Sigmoid colon (tissue), 7 donors: Measurements from ENCODE around the gene ARHGAP44. TPM values are rescaled to one million over a fixed set of nuclear protein-coding genes. Genes with fewer than 3 reads are reported as not detected.

Source experiments
- DNase-seq: peaks from one replicate; pipeline ENCODE4 v3.0.0-alpha.2; 2019
- H3K27ac ChIP-seq, 4 donors: fragments of 200-600 bp; sonication (generic); one replicate each; pipeline ENCODE4 v1.5.1; 2016 to 2019; ENCODE audit warnings: mild to moderate bottlenecking in 1 of 4
- H3K27me3 ChIP-seq, 3 donors: fragments of 200-600 bp; sonication (generic); one replicate each; pipeline ENCODE4 v1.5.1; 2019; ENCODE audit warnings: mild to moderate bottlenecking in 1 of 3
- H3K36me3 ChIP-seq, 4 donors: fragments of 200-600 bp; sonication (generic); one replicate each; pipeline ENCODE4 v1.5.1; 2016 to 2019
- H3K4me1 ChIP-seq, 4 donors: fragments of 200-600 bp; sonication (generic); one replicate each; pipeline ENCODE4 v1.5.1; 2017 to 2019
- H3K4me3 ChIP-seq, 4 donors: fragments of 200-600 bp; sonication (generic); one replicate each; pipeline ENCODE4 v1.5.1; 2017 to 2019; ENCODE audit warnings: mild to moderate bottlenecking in 2 of 4, moderate library complexity in 1 of 4
- H3K9me3 ChIP-seq, 4 donors: fragments of 200-600 bp in 3 of 4; sonication (generic) in 3 of 4; one replicate each; pipeline versions ENCODE4 v1.5.1 to v1.6.1; 2013 to 2019
- CTCF ChIP-seq, 4 experiments: fragments of 450-650 bp in 3 of 4; fragments of 200-600 bp in 1 of 4; IDR thresholded peaks; one replicate each; pipeline ENCODE4 v1.5.1; 2016 to 2019; ENCODE audit warnings: antibody characterized with exemption in 4 of 4, mild to moderate bottlenecking in 3 of 4, moderate library complexity in 2 of 4
- EP300 ChIP-seq, 4 donors: sonication (generic); formaldehyde crosslinking; IDR thresholded peaks; one replicate each; pipeline ENCODE4 v1.6.1; 2017; ENCODE audit warnings: antibody characterized with exemption in 4 of 4
- POLR2A ChIP-seq, 2 donors: fragments of 450-650 bp; IDR thresholded peaks; one replicate each; pipeline ENCODE4 v1.6.1; 2016; ENCODE audit warnings: antibody characterized with exemption in 2 of 2, mild to moderate bottlenecking in 2 of 2, moderate library complexity in 2 of 2
- POLR2AphosphoS5 ChIP-seq, 4 donors: sonication (generic); formaldehyde crosslinking; IDR thresholded peaks; one replicate each; pipeline ENCODE4 v1.6.1; 2017; ENCODE audit warnings: antibody characterized with exemption in 4 of 4
- WGBS, 2 donors: extraction: QIAGEN DNeasy Blood & Tissue Kit; methylation state at CpG; one replicate each; pipeline ENCODE4 v1.1.7; 2013; 5-methylcytosine and 5-hydroxymethylcytosine counted together
- intact Hi-C: fragments of 100-400 bp; cut with DNase I; formaldehyde crosslinking; loops from one replicate; pipeline ENCODE4 v1.15.1; 2023
- polyA plus RNA-seq, 3 donors: library from polyadenylated mRNA; stranded (reverse); fragments of 200-250 nt; gene quantifications; one replicate each; pipeline ENCODE4 v1.2.3, GENCODE V29; 2013
- total RNA-seq, 4 donors: library from RNA; depleted of rRNA; stranded (reverse); fragments of >200 nt; gene quantifications; one replicate each; pipeline ENCODE4 v1.1.0, GENCODE V29; 2016
- donor health status: healthy with polysubstance abuse.
- donor health status: Bipolar disorder and iron deficiency.
- donor health status: healthy.

ARHGAP44 gene
- total and polyA plus RNA-seq, 7 donors = 2.6 to 23.8 (median 6.4) TPM

GRCh38 chr17:12995106-12995895, 206.0 kb downstream of the ARHGAP44 start:
- Histone ChIP-seq H3K9me3 (no peaks in the 10 kb centered on the region), H3K27ac (no peak overlapping the region), H3K4me1 (no peaks in the 10 kb centered on the region), H3K36me3 (peaks cover 58 to 100% (median 83%) of the 10 kb centered on the region in 4 donors), H3K27me3 (no peaks in the 10 kb centered on the region), H3K4me3 (no peak overlapping the region)
- intact Hi-C loops = no loop called here
- WGBS, 2 donors = 86 to 94% methylated on average over 11 of the region's 11 CpGs
- no peak for TF ChIP-seq POLR2A (IDR thresholded peaks at IDR 0.05)
- no peak for TF ChIP-seq CTCF (IDR thresholded peaks at IDR 0.05)
- TF ChIP-seq EP300 (IDR thresholded peaks at IDR 0.05) = no peak
- no peak for TF ChIP-seq POLR2AphosphoS5 (IDR thresholded peaks at IDR 0.05)
- peak; percentile 35 for DNase-seq

DNA sequence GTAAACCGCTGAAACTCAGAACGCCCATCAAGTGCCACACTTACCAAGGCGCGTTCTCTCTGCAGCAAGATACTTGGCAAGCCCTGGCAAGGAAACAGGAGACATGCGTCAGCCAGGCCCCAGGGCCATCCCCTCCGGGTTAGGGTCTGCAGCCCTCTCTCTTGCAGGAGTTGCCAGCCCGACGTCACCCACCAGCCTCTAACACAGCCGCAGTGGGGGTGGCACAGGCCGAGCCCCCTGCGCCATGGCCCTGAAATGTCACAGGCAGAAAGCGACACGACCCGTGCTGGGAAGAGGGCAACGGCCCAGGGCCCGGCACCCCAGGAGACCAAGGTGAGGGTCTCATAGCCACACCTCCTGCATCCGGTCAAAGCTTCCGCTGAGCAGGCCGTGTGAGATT, 206.6 kb downstream of the ARHGAP44 start:
- TF ChIP-seq POLR2AphosphoS5 (IDR thresholded peaks at IDR 0.05) (no peak), POLR2A (IDR thresholded peaks at IDR 0.05) (no peak)
- H3K36me3 ChIP-seq = peaks cover 63 to 100% (median 89%) of the 10 kb centered on the region in 4 donors
- WGBS, 2 donors = 96 to 97% methylated on average over 19 of the region's 19 CpGs
- intact Hi-C loops = no loop called here
- H3K27me3 ChIP-seq = no peaks in the 10 kb centered on the region
- no peak overlapping the region for H3K27ac ChIP-seq
- no peak for DNase-seq
- no peaks in the 10 kb centered on the region for H3K4me1 ChIP-seq
- H3K9me3 ChIP-seq = no peaks in the 10 kb centered on the region
- H3K4me3 ChIP-seq = no peak overlapping the region

DNA sequence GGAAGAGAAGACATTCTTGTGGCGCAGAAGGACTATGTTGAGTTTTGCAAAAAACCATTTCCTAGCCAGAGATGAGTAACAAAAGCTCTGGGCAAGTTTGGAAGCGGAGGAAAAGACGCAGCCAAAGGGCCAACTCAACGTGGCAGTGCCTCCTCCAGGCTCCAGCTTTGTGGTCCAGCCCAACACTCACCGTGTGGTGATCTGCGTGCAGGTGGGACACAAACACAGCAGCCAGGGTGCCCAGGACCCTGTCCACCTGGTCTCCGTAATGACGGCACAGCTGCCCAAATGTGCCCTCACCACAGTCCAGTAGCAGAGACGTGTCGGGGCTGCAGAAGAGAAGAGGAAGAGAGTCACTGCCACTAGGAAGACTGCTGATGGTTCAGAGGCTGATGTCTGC, 207.1 kb downstream of the ARHGAP44 start:
- Histone ChIP-seq H3K9me3 (no peaks in the 10 kb centered on the region), H3K36me3 (peaks cover 66 to 100% (median 91%) of the 10 kb centered on the region in 4 donors), H3K4me3 (no peak overlapping the region), H3K27ac (no peak overlapping the region), H3K27me3 (no peaks in the 10 kb centered on the region), H3K4me1 (no peaks in the 10 kb centered on the region)
- TF ChIP-seq POLR2A (IDR thresholded peaks at IDR 0.05) = no peak
- no peak for TF ChIP-seq EP300 (IDR thresholded peaks at IDR 0.05)
- no peak for TF ChIP-seq CTCF (IDR thresholded peaks at IDR 0.05)
- TF ChIP-seq POLR2AphosphoS5 (IDR thresholded peaks at IDR 0.05) = no peak
- WGBS, 2 donors = 95 to 96% methylated on average over 10 of the region's 10 CpGs
- peak; percentile 33 for DNase-seq
- intact Hi-C loops = no loop called here

GRCh38 chr17:12996941-12997340, 207.6 kb downstream of the ARHGAP44 start:
- TF ChIP-seq POLR2A (IDR thresholded peaks at IDR 0.05) (no peak), EP300 (IDR thresholded peaks at IDR 0.05) (no peak), POLR2AphosphoS5 (IDR thresholded peaks at IDR 0.05) (no peak), CTCF (IDR thresholded peaks at IDR 0.05) (no peak)
- H3K36me3 ChIP-seq = peaks cover 66 to 100% (median 92%) of the 10 kb centered on the region in 4 donors
- WGBS, 2 donors = 78 to 87% methylated on average over 5 of the region's 5 CpGs
- H3K27me3 ChIP-seq = no peaks in the 10 kb centered on the region
- no peaks in the 10 kb centered on the region for H3K4me1 ChIP-seq
- DNase-seq = no peak
- intact Hi-C loops = no loop called here
- H3K4me3 ChIP-seq = no peak overlapping the region
- no peak overlapping the region for H3K27ac ChIP-seq
- no peaks in the 10 kb centered on the region for H3K9me3 ChIP-seq

DNA sequence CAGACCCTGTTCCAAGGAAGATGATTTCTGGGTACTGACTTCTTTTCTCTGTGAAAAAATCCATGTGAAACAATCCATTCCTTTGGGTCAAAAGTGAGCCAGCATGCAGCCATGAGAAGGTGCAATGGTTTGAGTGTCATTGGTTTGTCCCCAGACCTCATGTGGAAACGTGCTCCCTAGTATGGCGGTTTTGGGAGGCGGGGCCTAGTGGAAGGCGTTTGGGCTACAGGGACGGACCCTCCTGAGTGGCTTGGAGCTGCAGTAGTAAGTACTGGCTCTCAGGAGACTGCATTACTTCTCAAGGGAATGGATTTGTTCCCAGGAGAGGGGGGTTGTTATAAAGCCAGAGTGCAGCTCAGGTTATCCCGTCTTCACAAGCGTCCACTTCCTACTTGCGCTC, 209.2 kb downstream of the ARHGAP44 start:
- Histone ChIP-seq H3K36me3 (peaks cover 64 to 100% (median 86%) of the 10 kb centered on the region in 4 donors), H3K4me1 (peaks cover 0 to 8% (median 2%) of the 10 kb centered on the region in 4 donors), H3K27me3 (no peaks in the 10 kb centered on the region), H3K9me3 (no peaks in the 10 kb centered on the region), H3K27ac (no peak overlapping the region), H3K4me3 (no peak overlapping the region)
- no peak for DNase-seq
- 91 to 94% methylated on average over 8 of the region's 8 CpGs for WGBS, 2 donors
- intact Hi-C loops = no loop called here
- TF ChIP-seq POLR2AphosphoS5 (IDR thresholded peaks at IDR 0.05) (no peak), EP300 (IDR thresholded peaks at IDR 0.05) (no peak), POLR2A (IDR thresholded peaks at IDR 0.05) (no peak), CTCF (IDR thresholded peaks at IDR 0.05) (no peak)
